GM18507 (cell line): ENCODE measurements around the gene RPIA.
"Not testable (repeated sequence)": the region's sequence is repeated elsewhere in the genome, so short reads cannot be mapped to it uniquely, and the experiment has no call there.

Experiments used
- DNase-seq: peaks from one replicate; pipeline ENCODE4 v3.0.0; 2011; ENCODE audit warnings: low read depth; ENCODE audit not compliant: insufficient read length; ENCODE audit errors: extremely low spot score
- FAIRE-seq: peaks from 2 replicates; lab custom pipeline; 2011; peaks lifted over from hg19 to GRCh38; lab: Jason Lieb, UNC

The RPIA gene

DNA sequence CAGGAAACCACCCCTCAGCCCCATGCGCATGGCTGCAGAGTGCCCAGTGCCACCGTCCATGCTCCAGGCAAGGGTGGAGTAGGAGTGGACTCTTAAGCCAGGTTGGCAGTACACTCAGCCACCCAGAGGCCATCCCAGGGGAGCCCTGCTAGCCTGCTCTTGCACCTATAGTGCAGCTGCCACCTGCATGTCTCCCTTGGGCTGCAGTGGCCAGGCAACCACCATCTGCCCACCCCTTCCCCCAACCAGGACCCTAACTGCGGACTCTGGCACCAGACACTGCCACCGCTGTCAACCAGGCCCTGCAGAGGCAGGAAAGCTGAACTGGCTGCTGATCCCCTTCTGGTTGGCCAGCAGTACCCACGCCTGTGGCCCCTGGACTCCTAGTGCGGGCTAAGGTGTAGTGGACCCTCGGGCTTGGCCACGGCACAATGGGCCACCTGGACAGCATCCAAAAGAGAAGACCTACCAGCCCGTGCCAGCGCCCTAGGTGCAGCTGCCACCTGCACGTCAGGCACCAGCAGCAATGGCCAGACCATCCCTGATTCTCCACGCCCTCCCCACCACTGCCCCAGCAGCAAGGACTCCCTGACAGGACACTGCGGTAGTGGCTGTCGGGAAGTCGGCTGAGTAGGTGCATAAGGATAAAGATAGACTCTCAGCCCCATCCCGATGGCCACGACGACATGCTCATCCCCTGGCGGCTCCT is 72.8 kb downstream of the RPIA start:
- DNase-seq (no peak), FAIRE-seq (no peak)

DNA sequence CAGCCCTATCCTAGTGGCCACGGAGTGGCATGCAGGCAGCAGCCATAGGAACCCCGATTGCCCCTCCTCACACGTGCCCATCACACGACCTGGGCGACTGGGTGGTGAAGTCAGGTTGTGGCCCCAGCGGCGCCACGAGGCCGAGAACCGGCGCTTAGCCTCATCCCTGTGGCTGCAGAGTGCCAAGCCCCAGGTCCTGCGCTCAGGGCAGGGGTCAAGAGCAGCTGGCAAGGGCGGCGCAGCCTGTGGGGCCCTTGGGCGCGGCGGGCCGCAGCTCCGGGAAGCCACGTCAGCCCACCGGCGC is 73.3 kb downstream of the RPIA start:
- DNase-seq = no peak
- FAIRE-seq = no peak

DNA sequence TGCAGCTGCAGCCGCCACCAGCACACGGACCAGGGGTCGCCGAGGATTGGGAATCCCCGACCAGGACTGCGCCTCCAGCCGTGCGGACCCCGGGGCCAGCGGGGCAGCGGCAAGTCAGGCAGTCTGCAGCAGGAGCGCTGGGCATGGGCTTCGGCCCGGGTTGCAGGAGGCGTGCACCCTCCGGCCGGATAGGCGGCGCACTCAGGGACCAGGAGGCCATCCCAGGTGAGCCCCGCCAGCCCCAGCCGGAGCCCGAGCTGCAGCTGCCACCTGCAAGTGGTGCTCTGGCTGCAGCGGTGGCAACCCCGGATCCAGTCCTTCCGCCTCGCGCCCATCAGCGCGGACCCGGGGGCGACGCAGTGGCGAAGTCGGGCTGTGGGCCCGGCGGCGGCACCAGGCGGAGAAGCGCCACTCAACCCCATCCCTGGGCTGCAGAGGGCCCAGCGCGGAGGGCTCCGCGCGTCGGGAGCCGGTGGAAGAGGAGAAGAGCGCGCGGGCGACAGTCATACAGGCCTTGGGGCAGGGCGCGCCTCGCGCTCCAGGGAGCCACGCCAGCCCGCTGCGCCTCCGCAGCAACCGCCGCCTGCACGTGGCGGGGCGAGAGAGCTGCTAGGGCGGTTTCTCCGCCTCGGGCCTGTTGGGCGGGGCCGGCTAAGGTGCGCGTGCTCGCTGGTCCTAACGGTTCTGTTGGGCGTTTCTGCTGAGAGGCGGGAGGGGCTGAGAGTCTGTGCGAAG is 73.8 kb downstream of the RPIA start:
- DNase-seq (no peak), FAIRE-seq (no peak)

DNA sequence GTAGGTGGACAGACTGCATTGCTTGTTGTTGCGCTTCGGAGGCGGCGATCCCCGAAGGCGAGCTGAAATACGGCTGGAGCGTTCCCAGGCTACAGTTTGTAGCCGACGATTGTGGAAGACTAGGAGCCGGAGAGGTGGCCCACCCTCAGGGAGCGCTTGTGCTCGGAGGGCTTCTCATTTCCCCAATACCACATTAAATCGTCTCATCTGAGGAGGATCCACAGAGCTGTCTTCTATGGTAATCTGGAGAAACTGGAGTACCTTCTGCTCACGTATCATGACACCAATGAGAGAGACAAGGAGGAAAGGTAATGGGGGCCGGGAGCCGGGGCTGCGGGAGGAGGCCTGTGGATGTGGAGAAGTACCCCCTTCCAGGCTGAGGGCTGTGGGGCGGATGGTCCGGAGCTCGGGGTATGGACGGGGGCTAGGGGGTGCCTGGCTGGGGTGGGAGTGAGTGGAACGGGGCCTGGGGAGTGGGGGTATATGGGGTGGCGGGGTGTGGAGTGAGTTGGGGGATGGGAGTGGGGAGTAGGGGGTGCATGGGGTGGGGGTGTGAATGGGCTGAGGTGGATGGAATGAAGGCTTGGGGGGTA is 74.5 kb downstream of the RPIA start:
- DNase-seq, FAIRE-seq: not testable (repeated sequence)

DNA sequence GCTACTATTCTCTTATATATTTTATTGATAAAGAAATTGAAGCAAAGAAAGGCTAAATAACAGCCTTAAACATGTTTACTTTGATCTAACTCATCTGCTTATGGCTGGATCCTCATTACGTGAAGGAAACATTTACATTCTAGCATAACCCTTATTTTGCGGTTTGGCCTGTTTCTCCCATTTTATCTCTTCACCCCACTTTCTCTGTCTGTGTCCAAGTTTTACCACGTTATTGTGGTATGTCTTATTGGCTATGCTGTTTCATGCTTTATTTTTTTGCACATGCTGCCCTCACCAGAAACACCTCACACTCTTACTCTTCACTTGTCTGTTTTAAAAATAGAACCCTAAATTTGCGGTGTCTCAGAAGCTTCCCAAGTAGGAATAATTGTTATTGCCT is 78.5 kb downstream of the RPIA start:
- no peak for FAIRE-seq

DNA sequence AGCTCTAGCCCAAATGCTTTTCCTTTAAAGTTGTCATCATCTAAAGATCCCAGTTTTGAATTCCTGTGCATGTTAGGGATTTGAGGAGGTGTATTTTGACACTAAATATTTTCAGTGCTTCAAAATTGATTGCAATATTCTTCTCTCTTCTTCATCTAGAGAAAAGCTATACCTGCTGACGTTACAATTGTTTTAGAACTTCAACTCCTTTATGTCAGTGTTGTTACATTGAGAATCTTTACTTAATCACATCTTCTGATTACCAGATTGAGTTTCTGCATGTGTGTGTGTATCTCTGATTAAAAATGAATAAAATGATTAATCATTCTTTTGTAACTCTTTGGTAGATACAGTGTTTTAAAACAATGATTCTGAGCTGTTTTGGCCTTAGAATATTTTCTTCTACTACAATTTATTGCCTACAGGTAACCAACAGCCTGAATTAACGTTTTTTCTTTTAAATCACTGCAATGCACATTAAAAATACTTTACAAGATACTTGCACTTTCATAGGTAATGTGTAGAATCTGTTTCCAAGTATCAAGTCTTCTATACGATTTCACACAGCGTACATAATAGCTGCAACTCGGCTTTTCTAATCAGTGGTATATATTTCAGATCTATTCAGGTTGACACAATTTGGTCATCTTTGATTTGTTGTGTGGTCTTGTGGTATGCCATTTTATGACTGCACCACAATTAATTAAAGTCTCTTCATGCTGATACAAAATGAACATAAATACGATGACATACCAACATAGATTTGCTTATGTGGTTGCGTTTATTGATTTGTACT is 82.0 kb downstream of the RPIA start:
- not testable (repeated sequence) for FAIRE-seq, DNase-seq

More for the DNA sequence above, 78.5 kb downstream of the RPIA start:
- no peak for DNase-seq

DNA sequence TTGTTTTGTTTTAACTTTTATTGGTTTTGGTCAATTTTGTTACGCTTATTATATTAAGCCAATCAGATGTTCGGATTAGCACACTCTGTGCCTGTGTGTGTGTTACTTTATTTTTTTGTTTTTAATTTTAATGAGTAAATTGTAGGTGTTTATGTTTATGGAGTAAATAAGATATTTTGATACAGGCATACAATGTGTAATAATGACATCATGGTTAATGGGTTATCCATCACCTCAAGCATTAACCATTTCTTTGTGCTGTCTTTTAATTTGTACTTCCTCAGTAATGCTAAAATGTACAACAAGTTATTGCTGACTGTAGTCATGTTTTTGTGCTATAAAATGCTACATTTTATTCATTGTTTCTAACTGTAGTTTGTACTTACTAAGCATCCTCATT is 97.7 kb downstream of the RPIA start:
- FAIRE-seq, DNase-seq: not testable (repeated sequence)

DNA sequence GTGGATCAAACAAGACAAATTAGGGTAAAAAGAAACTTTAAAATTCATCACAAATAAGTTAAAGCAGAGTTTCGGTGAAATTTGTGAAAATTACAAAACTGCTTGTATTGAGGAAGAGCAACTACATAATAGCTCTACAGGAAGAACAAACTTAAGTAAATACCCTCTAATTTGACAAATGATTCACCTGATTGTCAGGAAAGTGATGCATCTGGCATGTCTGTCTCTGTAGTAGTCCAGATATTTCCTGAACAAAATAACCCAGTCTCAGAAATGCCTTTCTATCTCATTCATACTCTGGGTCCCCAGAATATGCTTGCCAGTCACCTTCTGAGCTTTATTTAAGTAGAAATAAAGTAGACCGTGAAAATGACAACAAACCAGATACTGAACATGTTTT is 104.5 kb downstream of the RPIA start:
- DNase-seq, FAIRE-seq: not testable (repeated sequence)

DNA sequence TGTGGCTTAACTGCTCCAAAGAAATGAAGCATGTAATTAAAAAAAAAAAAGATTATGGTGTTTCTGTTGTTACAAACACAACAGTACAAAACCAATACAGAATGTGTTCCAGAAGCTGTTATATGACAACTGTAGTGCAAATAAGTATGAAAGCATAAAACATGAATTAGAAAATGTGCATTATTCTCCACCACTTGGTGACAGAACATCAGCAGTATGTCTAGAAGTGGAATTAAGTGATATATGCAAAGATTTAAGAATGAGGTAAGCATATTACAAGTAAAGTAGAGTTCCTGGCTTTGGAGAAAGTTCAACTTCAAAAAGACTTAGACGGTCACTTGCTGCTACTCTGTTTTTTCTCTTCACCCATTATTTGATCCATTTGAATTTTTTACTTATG is 105.0 kb downstream of the RPIA start:
- not testable (repeated sequence) for DNase-seq, FAIRE-seq

DNA sequence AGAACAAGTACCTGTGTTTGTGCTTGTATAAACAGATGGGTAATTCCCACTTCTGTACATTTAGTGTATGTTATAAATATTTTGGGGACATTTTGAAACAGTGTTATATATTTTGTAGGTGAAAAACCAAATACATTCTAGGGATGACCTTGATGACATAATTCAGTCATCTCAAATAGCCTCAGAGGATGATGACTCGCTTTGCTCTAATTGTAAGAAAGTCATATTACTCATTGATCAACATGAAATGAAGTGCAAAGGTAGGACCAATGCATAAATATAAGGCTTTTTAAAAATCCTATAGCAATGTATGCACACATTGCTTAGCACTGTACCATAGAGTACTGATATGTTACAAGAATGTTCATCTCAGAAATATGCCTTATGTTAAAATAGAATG is 105.7 kb downstream of the RPIA start:
- not testable (repeated sequence) for FAIRE-seq, DNase-seq
